Esophagus squamous epithelium (tissue), 4 donors: ENCODE data around the gene PRAMEF5.
"Not testable (repeated sequence)": the region's sequence is repeated elsewhere in the genome, so short reads cannot be mapped to it uniquely, and the experiment has no call there.

Source experiments
- POLR2A ChIP-seq, 4 donors: fragments of 450-650 bp; IDR thresholded peaks; one replicate each; pipeline ENCODE4 v1.6.1; 2017; ENCODE audit warnings: antibody characterized with exemption in 4 of 4, mild to moderate bottlenecking in 4 of 4, moderate library complexity in 3 of 4
- TF ChIP-seq, protein P1 (sequence below), 6 experiments: fragments of 450-650 bp in 4 of 6; fragments of 200-600 bp in 2 of 6; sonication (generic) in 2 of 6; IDR thresholded peaks; one replicate each; pipeline ENCODE4 v1.5.1; 2016 to 2019; ENCODE audit warnings: antibody characterized with exemption in 6 of 6, mild to moderate bottlenecking in 4 of 6, moderate library complexity in 4 of 6

DNA sequence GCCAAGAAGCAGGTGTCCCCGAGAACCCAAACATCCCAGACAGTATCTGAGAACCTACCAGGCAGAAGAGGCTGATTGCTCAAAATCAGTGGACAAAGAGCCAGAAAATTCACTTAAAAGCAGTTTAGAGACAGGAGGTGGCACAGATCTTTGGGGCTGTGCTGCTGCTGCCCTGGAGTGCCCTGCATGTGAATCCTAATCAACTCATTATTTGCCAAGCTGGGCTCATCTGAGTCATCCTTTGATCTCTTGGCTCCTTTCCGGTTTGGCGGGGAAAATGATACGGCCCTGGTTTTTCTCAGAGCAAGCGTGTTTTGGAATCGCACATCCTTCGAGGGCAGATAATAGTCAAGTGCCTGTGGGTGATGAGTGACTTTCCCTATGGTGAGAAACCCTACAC lies 37.4 kb upstream of the PRAMEF5 start:
- TF ChIP-seq, protein P1, sequence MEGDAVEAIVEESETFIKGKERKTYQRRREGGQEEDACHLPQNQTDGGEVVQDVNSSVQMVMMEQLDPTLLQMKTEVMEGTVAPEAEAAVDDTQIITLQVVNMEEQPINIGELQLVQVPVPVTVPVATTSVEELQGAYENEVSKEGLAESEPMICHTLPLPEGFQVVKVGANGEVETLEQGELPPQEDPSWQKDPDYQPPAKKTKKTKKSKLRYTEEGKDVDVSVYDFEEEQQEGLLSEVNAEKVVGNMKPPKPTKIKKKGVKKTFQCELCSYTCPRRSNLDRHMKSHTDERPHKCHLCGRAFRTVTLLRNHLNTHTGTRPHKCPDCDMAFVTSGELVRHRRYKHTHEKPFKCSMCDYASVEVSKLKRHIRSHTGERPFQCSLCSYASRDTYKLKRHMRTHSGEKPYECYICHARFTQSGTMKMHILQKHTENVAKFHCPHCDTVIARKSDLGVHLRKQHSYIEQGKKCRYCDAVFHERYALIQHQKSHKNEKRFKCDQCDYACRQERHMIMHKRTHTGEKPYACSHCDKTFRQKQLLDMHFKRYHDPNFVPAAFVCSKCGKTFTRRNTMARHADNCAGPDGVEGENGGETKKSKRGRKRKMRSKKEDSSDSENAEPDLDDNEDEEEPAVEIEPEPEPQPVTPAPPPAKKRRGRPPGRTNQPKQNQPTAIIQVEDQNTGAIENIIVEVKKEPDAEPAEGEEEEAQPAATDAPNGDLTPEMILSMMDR (IDR thresholded peaks at IDR 0.05), result not testable (repeated sequence)
- not testable (repeated sequence) for TF ChIP-seq POLR2A (IDR thresholded peaks at IDR 0.05)
